ENCODE measurements around the gene DEPDC1B.
"Not testable (repeated sequence)": the region's sequence is repeated elsewhere in the genome, so short reads cannot be mapped to it uniquely, and the experiment has no call there.

Gene DEPDC1B

DNA sequence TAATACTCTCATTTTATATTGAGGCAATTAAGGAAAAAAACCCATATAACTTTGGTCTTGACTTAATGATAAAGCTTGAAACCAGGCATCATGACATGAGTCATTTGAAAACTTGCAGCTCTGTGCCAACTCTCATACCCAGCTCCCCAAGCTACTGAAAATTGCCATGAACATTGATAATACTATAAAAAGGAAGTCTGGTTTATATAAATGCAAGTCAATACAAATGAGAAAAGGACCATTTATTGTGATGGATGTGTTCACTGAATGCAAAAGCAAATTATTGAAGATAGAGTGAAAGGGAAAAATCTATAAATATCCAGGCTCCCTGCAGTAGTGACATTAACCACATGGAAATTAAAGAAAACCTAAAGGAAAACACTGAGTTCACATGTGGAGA lies 116.3 kb downstream of the DEPDC1B start:
- no peak for ATAC-seq

DNA sequence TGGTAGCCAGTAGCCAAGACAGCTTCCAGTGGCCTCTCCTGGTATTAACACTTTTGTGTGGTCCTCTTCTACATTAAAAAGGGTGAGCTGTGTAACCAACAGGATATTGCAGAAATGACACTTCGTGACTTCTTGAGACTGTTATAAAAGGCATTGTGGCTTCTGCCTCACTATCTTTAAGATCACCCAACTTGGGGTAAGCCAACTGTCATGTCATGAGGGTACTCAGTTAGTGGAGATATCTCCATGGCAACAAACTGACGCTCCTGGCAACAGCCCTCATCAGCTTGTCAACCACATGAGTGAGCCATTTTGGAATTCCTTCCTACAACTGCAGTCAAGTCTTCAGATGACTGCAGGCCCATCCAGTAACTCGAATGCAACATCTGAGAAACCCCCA lies 121.7 kb downstream of the DEPDC1B start:
- no peak for ATAC-seq

DNA sequence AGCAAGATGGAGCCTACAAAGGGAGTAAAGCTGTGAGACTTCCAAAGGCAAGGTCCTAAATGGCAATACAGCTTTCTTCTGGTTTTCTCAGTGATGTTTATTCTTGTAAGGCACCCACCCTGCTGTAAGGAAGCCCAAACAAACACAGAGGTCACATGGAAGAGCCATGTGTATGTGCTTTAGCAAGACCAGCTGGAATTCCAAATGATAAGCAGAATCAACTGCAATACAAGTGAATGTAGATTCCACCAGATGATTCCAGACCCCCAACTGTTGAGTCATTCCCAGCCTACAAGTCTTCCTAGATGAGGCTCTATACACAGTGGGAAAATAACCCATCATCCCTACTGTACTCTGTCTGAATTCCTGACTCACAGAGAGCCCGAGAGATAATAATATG lies 122.8 kb downstream of the DEPDC1B start:
- no peak for ATAC-seq

DNA sequence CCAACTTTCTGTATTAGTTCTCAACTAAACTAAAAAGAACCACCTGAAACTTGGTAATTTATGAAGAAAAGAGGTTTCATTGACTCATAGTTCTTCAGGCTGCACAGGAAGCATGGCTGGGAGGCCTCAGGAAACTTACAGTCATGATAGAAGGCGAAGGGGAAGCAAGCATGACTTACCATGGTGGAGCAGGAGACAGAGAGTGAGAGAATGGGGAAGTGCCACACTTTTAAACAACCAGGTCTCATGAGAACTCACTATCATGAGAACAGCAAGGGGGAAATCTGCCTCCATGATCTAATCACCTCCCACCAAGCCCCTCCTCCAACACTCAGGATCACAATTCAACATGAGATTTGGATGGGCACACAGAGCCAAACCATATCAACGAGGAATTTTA lies 123.5 kb downstream of the DEPDC1B start:
- no peak for ATAC-seq

DNA sequence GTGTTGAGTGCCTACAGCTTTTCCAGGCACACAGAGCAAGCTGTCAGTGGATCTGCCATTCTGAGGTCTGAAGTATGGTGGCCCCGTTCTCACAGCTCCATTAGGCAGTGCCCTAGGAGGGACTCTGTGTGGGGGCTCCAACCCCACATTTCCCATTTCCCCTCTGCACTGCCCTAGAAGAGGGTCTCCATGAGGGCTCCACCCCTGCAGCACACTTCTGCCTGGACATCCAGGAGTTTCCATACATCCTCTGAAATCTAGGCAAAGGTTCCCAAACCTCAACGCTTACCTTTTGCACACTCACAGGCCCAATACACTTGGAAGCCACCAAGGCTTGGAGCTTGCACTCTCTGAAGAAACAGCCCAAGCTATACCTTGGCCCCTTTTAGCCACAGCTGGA lies 131.3 kb downstream of the DEPDC1B start:
- ATAC-seq: no peak

DNA sequence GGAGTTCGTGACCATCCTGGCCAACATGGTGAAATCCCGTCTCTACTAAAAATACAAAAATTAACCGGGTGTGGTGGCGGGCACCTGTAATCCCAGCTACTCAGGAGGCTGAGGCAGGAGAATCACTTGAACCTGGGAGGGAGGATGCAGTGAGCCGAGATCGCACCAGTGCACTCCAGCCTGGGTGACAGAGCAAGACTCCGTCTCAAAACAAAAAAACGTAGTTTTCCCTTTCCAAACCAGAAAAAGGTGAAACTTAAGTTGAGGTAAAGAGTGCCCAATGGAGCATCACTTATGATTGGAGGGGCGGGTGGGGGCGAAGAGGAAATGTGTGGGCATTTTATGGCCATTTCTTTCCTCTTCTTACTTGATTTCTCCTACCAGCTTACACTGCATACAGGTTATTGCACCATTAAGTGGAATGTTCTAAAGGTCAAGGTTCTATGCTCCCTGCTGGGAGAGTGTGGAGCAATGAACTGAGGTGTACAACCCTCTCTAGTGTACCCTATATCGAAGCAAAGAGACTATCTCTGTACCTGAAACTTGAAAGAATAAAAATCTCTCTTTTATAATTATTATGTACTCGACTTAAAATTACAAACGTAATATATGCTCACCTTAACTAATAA lies 136.2 kb downstream of the DEPDC1B start:
- ATAC-seq: no peak

DNA sequence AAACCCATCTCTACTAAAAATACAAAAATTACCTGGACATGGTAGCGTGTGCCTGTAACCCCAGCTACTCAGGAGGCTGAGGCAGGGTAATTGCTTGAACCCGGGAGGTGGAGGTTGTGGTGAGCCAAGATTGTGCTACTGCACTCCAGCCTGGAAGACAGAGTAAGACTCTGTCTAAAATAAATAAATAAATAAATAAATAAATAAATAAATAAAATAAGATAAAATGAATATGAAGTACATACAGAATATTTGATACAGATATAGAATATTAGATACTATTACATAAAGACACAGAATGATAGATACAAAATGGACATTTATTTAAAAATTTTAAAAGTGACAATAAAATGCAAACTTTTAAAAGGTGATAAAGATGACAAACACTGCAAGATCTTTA lies 146.7 kb downstream of the DEPDC1B start:
- not testable (repeated sequence) for ATAC-seq

DNA sequence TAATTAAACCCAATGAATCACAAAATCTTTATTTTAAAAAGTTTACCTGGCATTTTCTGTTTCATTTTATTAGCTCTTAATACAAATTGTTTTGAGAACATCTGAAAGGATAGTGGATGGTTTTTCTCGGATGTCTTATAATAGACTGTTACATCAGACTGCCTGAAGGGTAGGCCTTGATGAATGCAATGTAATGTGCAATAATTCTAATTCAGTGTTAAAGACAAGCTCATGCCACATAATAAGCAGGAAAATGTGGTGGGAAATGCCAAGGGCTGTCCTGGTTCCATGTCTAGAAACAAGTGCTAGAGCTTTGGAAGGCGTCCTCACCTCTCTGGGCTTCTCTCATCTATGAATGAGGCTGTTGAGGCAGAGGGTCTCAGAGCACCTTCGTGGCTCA lies 148.1 kb downstream of the DEPDC1B start:
- ATAC-seq: no peak

DNA sequence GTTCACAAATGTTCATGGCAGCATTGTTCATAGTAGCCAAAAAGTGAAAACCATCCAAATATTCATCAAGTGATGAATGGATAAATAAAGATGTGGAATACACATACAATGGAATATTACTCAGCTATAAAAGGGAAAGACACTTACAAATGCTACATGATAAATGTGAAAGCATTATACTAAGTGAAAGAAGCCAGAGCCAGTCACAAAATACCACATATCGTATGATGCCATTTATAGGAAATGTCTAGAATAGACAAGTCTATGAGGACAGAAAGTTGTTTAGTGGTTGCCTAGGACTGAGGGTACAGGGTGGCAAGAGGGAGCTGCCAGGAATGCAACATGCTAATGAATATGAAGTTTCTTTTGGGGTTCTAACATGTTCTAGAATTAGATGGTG lies 148.7 kb downstream of the DEPDC1B start:
- ATAC-seq: no peak

DNA sequence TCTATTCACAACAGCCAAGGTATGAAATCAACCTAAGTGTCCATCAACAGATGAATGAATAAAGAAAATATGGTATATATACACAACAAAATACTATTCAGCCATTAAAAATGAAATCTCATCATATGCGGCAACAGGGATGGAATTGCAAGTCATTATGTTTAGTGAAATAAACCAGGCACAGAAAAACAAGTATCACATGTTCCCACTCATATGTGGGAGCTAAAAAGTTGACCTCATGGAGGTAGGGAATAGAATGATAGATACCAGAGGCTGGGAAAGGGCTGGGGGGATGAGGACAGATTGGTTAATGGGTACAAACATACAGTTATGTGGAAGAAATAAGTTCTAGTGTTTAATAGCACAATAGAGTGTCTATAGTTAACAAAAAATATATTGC lies 149.7 kb downstream of the DEPDC1B start:
- ATAC-seq: no peak

DNA sequence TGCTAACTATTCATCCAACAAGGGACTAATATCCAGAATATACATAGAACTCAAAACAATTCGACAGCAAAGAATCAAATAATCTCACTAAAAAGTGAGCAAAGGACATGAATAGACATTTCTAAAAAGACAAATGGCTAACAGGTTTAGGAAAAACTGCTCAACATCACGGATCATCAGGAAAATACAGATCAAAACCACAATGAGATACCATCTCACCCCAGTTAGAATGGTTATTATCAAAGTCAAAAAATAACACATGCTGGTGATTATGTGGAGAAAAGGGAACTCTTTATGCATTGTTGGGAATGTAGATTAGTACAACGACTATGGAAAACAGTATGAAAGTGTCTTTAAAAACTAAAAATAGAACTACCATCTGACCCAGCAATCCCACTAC lies 150.1 kb downstream of the DEPDC1B start:
- no peak for ATAC-seq
